ENCODE data around the gene SDF2L1. TPM values are rescaled to one million over a fixed set of nuclear protein-coding genes. Genes with fewer than 3 reads are reported as not detected.

The SDF2L1 gene
- total and polyA plus RNA-seq, 2 of the 13 experiments (the other 11 are each of a cell fraction or from before 2014, with no cell fraction given) = 18.0 to 57.4 TPM

DNA sequence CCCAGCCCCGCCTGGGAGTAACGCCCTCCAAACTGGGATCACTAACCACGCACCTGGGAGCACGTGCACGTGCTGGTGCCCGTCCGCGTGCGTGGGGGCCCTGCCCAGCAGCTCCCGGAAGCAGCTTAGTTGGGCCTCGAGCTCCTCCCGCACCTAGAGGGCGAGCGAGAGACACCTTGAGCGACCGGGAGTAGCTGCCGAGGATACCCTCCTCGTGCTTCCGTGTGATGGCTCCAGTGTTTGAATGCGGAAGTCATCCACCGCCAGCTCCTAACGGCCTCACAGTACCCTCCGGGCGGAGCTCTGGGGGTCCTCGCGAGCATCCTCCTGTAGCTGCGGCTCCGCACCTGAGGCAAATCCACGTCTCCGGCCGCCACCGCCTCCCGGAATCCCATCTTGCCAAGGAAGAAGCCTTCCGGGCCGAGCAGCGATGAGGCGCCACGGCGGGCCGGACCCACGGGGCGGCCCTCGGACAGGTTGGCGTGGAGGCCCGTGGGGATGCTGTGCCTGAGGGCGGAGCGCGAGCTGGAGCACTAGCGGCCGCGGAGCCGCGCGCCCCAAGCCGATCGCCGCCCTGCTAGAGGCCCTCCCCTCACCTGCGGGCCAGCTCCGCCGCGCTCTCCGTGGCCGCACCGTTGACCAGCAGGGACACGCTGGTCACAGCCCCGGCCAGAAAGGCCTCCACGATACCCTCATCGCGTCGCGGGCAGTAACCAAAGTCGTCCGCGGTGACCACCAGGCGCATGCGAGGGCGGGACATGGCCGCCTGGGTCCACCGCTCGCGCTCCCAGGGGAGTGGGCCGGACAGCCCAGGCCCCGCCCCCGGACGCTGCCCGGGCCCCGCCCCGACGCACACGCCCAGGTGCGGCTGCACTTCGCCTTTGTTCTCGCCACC, 12.6 kb upstream of the SDF2L1 start, which contains the start of gene YDJC (continued):
- TF ChIP-seq SP5 (CRISPR knock-in tag; IDR thresholded peaks at IDR 0.05; ENCODE audit: borderline replicate concordance, low read depth) (no peak; the same call in 1 of the 2 replicates), MED8 (CRISPR knock-in tag; IDR thresholded peaks at IDR 0.05; ENCODE audit: insufficient replicate concordance) (peak; percentile 62), ZFP36L1 (CRISPR knock-in tag; IDR thresholded peaks at IDR 0.05) (no peak), ZNF329 (CRISPR knock-in tag; IDR thresholded peaks at IDR 0.05; ENCODE audit: low read depth) (peak; percentile 88), ZNF318 (CRISPR knock-in tag; IDR thresholded peaks at IDR 0.05) (peak; percentile 74; the same call in 1 of the 2 replicates), MEIS1 (CRISPR knock-in tag; IDR thresholded peaks at IDR 0.05; ENCODE audit: borderline replicate concordance) (peak; percentile 88), ZNF143 (CRISPR knock-in tag; IDR thresholded peaks at IDR 0.05) (peak; percentile 66), SMAD1 (CRISPR knock-in tag; IDR thresholded peaks at IDR 0.05; ENCODE audit: borderline replicate concordance, low read depth) (0 out of 2 replicates have a peak, but pooled peaks have one; percentile 17), WIZ (CRISPR knock-in tag; IDR thresholded peaks at IDR 0.05) (0 out of 2 replicates have a peak, but pooled peaks have one; percentile 62), RBFOX2 (IDR thresholded peaks at IDR 0.05; ENCODE audit: low read depth, low read length) (peak; percentile 91), SNAPC2 (CRISPR knock-in tag; IDR thresholded peaks at IDR 0.05) (peak; percentile 70; the same call in 1 of the 2 replicates), GFI1 (CRISPR knock-in tag; IDR thresholded peaks at IDR 0.05; ENCODE audit: borderline replicate concordance) (peak; percentile 65; the same call in 1 of the 2 replicates), ZFP36 (IDR thresholded peaks at IDR 0.05; ENCODE audit: borderline replicate concordance, low read depth, low read length, partially characterized antibody) (no peak), ZNF367 (CRISPR knock-in tag; IDR thresholded peaks at IDR 0.05; ENCODE audit: borderline replicate concordance) (0 out of 2 replicates have a peak, but pooled peaks have one; percentile 90), MTA1 (CRISPR knock-in tag; IDR thresholded peaks at IDR 0.05; ENCODE audit: borderline replicate concordance) (peak; percentile 33; the same call in 1 of the 2 replicates)
- TF ChIP-seq, protein P1, sequence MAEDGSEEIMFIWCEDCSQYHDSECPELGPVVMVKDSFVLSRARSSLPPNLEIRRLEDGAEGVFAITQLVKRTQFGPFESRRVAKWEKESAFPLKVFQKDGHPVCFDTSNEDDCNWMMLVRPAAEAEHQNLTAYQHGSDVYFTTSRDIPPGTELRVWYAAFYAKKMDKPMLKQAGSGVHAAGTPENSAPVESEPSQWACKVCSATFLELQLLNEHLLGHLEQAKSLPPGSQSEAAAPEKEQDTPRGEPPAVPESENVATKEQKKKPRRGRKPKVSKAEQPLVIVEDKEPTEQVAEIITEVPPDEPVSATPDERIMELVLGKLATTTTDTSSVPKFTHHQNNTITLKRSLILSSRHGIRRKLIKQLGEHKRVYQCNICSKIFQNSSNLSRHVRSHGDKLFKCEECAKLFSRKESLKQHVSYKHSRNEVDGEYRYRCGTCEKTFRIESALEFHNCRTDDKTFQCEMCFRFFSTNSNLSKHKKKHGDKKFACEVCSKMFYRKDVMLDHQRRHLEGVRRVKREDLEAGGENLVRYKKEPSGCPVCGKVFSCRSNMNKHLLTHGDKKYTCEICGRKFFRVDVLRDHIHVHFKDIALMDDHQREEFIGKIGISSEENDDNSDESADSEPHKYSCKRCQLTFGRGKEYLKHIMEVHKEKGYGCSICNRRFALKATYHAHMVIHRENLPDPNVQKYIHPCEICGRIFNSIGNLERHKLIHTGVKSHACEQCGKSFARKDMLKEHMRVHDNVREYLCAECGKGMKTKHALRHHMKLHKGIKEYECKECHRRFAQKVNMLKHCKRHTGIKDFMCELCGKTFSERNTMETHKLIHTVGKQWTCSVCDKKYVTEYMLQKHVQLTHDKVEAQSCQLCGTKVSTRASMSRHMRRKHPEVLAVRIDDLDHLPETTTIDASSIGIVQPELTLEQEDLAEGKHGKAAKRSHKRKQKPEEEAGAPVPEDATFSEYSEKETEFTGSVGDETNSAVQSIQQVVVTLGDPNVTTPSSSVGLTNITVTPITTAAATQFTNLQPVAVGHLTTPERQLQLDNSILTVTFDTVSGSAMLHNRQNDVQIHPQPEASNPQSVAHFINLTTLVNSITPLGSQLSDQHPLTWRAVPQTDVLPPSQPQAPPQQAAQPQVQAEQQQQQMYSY (CRISPR knock-in tag; IDR thresholded peaks at IDR 0.05) = peak; percentile 72; the same call in 1 of the 2 replicates
